AG04449 (cell line): ENCODE results near the gene ZBTB48.

ENCODE experiments used
- CTCF ChIA-PET: fragments of 350-600 bp; formaldehyde crosslinking; extraction: SDS; loops from one replicate; lab custom pipeline; 2021; ENCODE audit warnings: antibody characterized with exemption; lab: Yijun Ruan, JAX
- POLR2A ChIA-PET: fragments of 400-600, 350-600 bp; formaldehyde crosslinking; extraction: SDS; loops from one replicate; lab custom pipeline; 2020; ENCODE audit warnings: antibody characterized with exemption, inconsistent platforms; lab: Yijun Ruan, JAX
- DNase-seq: peaks from one replicate; pipeline ENCODE4 v3.0.0-alpha.2; 2010; ENCODE audit warnings: low read depth, low spot score
- H3K4me3 ChIP-seq: 2 replicates; pipeline ENCODE4 v1.5.1; 2011; ENCODE audit warnings: low read depth, mild to moderate bottlenecking, control low read depth, low read length
- TF ChIP-seq, protein P1 (sequence below): IDR thresholded peaks from one replicate; pipeline ENCODE4 v1.5.1; 2011; ENCODE audit warnings: mild to moderate bottlenecking, moderate library complexity, low read length, control low read depth, inconsistent platforms; ENCODE audit not compliant: insufficient read depth; ENCODE audit errors: missing control alignments

The ZBTB48 gene

DNA sequence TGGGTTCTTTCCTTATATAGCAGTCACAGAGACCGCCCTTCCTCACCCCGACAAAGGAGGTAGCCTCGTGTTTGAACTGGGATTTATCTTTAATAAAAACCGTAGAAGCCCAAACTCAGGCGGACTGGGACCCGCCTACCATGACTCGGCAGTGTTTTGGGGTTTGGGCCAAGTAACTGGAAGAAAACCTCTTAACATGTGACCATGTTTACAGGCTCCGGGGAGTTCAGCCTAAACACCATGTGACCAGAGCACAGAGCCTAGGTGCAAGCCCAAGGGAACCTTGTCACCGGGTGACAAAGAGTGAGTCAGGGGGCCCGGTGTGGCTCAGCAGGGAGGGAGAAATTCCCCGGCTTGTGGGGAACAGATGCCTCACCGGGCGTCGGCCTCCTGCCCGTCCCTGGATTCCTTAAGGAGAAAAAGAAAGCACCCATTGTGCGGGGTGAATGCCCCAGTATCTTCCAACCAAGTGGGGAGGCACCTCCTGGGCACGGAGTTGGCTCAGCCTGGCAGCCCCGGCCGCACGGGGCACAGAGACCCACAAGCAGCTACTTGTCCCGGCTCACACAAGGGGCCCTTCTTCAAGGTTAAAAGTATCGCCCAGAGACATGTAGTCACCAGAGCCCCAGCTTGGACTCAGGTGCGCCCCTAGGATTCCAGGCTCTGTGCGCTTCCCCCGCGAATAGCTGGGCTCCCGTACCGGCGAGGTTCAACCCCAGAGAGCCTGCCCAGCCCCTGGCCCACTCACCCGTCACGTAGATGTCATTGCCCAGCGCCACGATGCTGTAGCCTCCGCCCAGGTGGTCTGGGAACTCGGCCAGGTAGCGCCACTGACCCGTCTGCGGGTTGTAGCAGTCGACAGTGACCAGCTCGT, 21.5 kb downstream of the ZBTB48 start:
- CTCF ChIA-PET: interaction anchor here (0.7 to 3.5 kb wide), 11 partner anchors 9 to 115 kb away, joined by 3 to 12 read pairs (median 3); partner anchors contain the start of genes NOL9, PLEKHG5 and TAS1R1
- peak overlapping the region; percentile 95 for H3K4me3 ChIP-seq
- POLR2A ChIA-PET: interaction anchor here (1.0 to 3.5 kb wide), 6 partner anchors 8 to 16 kb away, joined by 3 to 17 read pairs (median 7); partner anchors contain the start of gene PHF13
- TF ChIP-seq, protein P1, sequence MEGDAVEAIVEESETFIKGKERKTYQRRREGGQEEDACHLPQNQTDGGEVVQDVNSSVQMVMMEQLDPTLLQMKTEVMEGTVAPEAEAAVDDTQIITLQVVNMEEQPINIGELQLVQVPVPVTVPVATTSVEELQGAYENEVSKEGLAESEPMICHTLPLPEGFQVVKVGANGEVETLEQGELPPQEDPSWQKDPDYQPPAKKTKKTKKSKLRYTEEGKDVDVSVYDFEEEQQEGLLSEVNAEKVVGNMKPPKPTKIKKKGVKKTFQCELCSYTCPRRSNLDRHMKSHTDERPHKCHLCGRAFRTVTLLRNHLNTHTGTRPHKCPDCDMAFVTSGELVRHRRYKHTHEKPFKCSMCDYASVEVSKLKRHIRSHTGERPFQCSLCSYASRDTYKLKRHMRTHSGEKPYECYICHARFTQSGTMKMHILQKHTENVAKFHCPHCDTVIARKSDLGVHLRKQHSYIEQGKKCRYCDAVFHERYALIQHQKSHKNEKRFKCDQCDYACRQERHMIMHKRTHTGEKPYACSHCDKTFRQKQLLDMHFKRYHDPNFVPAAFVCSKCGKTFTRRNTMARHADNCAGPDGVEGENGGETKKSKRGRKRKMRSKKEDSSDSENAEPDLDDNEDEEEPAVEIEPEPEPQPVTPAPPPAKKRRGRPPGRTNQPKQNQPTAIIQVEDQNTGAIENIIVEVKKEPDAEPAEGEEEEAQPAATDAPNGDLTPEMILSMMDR: no peak
- DNase-seq: peak; percentile 58

DNA sequence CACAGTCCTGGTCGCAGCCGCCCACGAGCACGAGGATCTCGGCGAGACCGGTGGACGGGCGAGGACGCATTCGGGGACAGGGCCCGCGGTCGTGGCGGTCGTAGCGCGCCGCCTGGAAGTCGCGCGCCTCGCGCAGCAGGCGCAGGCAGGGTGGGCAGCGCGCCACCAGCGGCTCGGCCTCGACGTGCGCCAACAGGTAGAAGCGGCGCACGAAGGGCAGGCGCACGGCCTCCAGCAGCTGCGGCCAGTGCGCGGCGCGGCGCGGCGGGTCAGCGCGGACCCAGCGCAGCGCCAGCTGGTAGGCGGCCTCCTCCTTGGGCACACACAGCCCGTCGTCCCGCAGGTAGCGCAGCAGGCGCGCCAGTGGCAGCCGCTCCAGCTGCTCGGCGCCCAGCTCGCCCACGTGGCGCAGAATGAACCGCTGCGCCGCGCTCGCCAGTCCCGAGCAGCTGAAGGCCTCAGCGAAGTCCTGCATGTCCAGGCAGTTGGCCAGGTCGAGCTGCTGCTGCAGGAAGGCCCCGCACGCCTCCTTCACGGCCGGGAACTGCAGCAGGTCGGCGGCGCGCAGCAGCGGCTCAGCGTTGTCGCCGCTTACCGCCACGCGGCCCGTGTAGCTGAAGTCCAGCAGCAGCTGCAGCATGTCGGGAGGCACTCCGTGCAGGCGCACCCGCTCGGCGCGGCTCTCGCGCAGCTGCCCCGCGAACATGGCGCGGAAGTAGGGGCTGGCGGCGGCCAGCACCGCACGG, 22.3 kb downstream of the ZBTB48 start:
- ChIA-PET CTCF (interaction anchor here (0.7 to 1.7 kb wide), 5 partner anchors 10 to 116 kb away, joined by 3 to 8 read pairs (median 3); partner anchors contain the start of genes NOL9 and TAS1R1), POLR2A (interaction anchor here (0.7 to 3.5 kb wide), 8 partner anchors 9 to 83 kb away, joined by 3 to 17 read pairs (median 6); partner anchors contain the start of genes PHF13, TAS1R1 and ZBTB48)
- H3K4me3 ChIP-seq: peak overlapping the region; percentile 95
- TF ChIP-seq, protein P1: no peak
- DNase-seq: no peak

DNA sequence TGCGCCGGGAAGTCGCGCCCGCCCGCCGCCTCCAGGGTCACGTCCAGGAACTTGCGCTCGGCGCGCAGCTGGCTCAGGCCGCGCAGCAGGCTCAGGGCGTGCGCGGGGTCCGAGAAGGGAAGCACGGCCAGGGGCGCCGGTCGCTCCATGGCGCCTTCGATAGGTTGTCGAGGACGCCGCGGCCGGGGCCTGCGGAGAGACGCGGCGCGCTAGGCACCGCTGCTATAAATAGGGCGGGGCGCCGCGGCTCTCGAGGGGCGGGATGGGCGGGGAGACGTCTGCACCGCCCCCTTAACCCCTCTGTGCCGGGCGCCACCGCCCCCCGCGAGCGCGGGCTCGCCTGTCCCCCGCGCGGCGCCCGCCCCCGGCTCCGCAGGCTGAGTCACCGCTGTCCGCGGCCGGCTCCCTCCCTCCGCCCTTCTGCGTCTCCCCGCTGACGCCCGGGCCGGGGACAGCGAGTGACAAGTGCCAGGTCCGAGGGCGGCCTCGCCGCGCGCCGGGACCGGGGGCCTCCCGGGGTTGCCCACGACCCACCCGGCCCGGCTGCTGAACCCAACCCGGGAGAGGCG, 23.0 kb downstream of the ZBTB48 start, which contains the start of gene KLHL21:
KLHL21 (minus strand) TSS at position 201 of the 569 bp plus-strand sequence; CDS start at position 149, 52 bp downstream.
- TF ChIP-seq, protein P1: no peak
- no peak for DNase-seq
- ChIA-PET POLR2A (interaction anchor here (0.7 to 3.5 kb wide), 9 partner anchors 10 to 99 kb away, joined by 3 to 17 read pairs (median 6); partner anchors contain the start of genes DNAJC11, PHF13, TAS1R1 and ZBTB48), CTCF (interaction anchor here (0.6 to 1.7 kb wide), 5 partner anchors 9 to 116 kb away, joined by 3 to 8 read pairs (median 3); partner anchors contain the start of genes NOL9 and TAS1R1)
- peak within 1 kb of the TSS; percentile 95 for H3K4me3 ChIP-seq

DNA sequence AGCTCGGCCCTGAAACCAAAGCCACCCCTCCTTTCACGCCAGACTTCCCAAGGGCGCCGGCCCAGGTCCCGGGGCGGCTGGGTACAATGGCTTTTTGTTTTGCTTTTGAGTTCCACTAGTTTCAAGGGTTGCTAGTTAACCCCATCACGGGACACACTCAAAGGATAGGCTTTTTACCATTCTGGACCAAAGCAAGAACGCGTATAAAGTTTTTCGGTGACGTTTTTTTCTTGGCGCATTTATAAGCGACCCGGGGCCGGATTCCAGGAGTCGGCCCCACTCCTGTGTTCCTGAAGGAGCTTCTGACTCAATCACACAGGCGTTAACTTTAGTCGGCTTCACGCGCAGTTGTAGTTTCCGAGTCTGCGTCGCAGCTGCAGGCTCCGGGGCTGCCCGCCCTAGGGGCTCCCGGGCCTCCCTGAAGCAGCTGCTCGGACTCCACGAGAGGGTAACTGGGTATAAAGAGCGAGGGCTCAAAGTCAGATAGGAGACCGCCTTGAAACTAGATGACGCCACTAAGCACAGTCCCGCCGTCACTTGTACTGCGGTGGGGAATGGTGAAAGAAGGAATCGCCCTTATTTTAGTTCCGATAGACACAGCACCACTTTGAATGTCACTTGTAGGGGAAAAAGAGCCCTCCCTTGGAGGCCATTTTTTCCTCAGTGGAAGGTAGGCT, 23.6 kb downstream of the ZBTB48 start:
- ChIA-PET CTCF (interaction anchor here (0.6 to 2.2 kb wide), 7 partner anchors 9 to 117 kb away, joined by 3 to 15 read pairs (median 4); partner anchors contain the start of genes NOL9 and TAS1R1), POLR2A (interaction anchor here (0.9 to 3.5 kb wide), 7 partner anchors 9 to 98 kb away, joined by 3 to 17 read pairs (median 6); partner anchors contain the start of genes DNAJC11 and ZBTB48)

More for the DNA sequence above, 23.6 kb downstream of the ZBTB48 start:
- TF ChIP-seq, protein P1: no peak
- DNase-seq: no peak
- peak overlapping the region; percentile 95 for H3K4me3 ChIP-seq
